C4-2B (cell line): Measurements from ENCODE around the gene TGM6.

Experiments
- ZFX ChIP-seq: fragments of 450-650 bp; IDR thresholded peaks from 2 replicates; pipeline ENCODE4 v1.6.1; 2017
- TF ChIP-seq, protein P1 (sequence below): fragments of 450-650 bp; conservative IDR thresholded peaks from 2 replicates; pipeline ENCODE4 v1.5.1; 2017; ENCODE audit warnings: mild to moderate bottlenecking

DNA sequence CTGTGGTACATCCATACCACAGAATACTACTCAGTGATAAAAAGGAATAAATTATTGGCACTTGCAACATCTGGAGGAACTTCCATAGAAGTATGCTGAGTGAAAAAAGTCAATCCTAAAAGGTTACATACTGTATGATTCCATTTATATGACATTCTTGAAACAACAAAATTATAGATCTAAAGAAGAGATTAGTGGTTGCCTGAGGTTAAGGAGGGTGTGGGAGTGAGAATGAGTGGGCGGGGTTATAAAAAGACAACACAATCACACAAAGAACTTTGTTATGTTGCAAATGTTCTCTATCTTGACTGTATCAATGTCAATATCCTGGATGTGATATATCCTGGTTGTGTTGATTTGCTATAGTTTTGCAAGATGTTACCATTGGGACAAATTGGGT, 68.7 kb downstream of the TGM6 start:
- TF ChIP-seq, protein P1, sequence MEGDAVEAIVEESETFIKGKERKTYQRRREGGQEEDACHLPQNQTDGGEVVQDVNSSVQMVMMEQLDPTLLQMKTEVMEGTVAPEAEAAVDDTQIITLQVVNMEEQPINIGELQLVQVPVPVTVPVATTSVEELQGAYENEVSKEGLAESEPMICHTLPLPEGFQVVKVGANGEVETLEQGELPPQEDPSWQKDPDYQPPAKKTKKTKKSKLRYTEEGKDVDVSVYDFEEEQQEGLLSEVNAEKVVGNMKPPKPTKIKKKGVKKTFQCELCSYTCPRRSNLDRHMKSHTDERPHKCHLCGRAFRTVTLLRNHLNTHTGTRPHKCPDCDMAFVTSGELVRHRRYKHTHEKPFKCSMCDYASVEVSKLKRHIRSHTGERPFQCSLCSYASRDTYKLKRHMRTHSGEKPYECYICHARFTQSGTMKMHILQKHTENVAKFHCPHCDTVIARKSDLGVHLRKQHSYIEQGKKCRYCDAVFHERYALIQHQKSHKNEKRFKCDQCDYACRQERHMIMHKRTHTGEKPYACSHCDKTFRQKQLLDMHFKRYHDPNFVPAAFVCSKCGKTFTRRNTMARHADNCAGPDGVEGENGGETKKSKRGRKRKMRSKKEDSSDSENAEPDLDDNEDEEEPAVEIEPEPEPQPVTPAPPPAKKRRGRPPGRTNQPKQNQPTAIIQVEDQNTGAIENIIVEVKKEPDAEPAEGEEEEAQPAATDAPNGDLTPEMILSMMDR, result no peak
- TF ChIP-seq ZFX, result no peak
